Right cardiac atrium (tissue), 5 donors: Measurements from ENCODE around the gene MYL6B. TPM values are rescaled to one million over a fixed set of nuclear protein-coding genes. Genes with fewer than 3 reads are reported as not detected.
"Not testable (repeated sequence)": the region's sequence is repeated elsewhere in the genome, so short reads cannot be mapped to it uniquely, and the experiment has no call there.

Experiments
- ATAC-seq, 2 donors: fragments of 200-7000 bp; cut with Tn5 transposase; one replicate each; pipeline versions ENCODE4 v1.8.0 to v1.9.1; 2020; ENCODE audit warnings: moderate library complexity in 2 of 2, mild to moderate bottlenecking in 1 of 2
- DNase-seq, 3 donors: peaks; one replicate each; pipeline ENCODE4 v3.0.0-alpha.2; 2020
- H3K27ac ChIP-seq: one replicate; pipeline ENCODE4 v1.5.1; 2013; ENCODE audit warnings: mild to moderate bottlenecking, low read length, control low read depth, moderate library complexity
- H3K27me3 ChIP-seq: one replicate; pipeline ENCODE4 v1.6.1; 2013; ENCODE audit not compliant: control insufficient read depth, insufficient read depth
- H3K4me1 ChIP-seq: one replicate; pipeline ENCODE4 v1.6.1; 2013; ENCODE audit warnings: low read length; ENCODE audit not compliant: control insufficient read depth, insufficient read depth
- H3K4me3 ChIP-seq: one replicate; pipeline ENCODE4 v1.5.1; 2013; ENCODE audit warnings: low read length, control low read depth
- H3K9me3 ChIP-seq: one replicate; pipeline ENCODE4 v1.6.1; 2013; ENCODE audit warnings: low read length; ENCODE audit not compliant: control insufficient read depth
- WGBS: extraction: QIAGEN DNeasy Blood & Tissue Kit; methylation state at CpG from one replicate; pipeline ENCODE4 v1.1.7; 2013; 5-methylcytosine and 5-hydroxymethylcytosine counted together
- intact Hi-C, 4 donors: fragments of 100-400 bp; cut with DNase I; formaldehyde crosslinking; loops; one replicate each; pipeline versions ENCODE4 v1.11.0 to v1.14.0; 2022 to 2023
- polyA plus RNA-seq: library from polyadenylated mRNA; stranded (reverse); fragments of 200-250 nt; gene quantifications from one replicate; pipeline ENCODE4 v1.2.3, GENCODE V29; 2013
- total RNA-seq, 4 donors: library from RNA; stranded (reverse); fragmentation: NEBNext Ultra II Directional; extraction: Animal tissue kit (Norgen Biotek cat#: 25700); gene quantifications; one replicate each; pipeline ENCODE4 v1.2.1, GENCODE V29; 2021
- donor health status: healthy with polysubstance abuse.
- donor health status: DM: no; HTN: yes; CAD: no.
- donor health status: DM: no; HTN: no; CAD: no.
- donor health status: DM: no; HTN: yes; CAD: no; lungs with severe emphysema.
- donor health status: DM: yes; HTN: yes; CAD: no.

MYL6B gene
- total and polyA plus RNA-seq, 5 donors, result 48.4 to 74.6 (median 61.8) TPM

DNA sequence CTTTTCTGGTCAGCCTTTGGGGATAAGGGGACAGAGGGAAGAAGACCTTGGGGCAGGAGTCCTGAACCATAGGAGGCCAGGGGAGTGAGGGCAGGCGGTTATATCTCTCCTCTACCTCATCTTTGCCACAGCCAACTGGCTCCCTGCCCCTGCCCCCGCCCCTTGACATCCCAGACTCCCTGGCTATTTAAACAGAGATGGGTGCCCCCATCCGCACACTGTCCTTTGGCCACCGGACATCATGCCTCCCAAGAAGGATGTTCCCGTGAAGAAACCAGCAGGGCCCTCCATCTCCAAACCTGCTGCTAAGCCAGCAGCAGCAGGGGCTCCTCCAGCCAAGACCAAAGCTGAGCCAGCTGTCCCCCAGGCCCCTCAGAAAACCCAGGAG is 1.3 kb downstream of the MYL6B start:
- no peak overlapping the region for H3K27ac ChIP-seq
- no peak overlapping the region for H3K4me3 ChIP-seq
- H3K4me1 ChIP-seq, result peaks cover 5% of the 10 kb centered on the region
- 72% methylated on average over 5 of the region's 5 CpGs for whole genome bisulfite sequencing
- no peaks in the 10 kb centered on the region for H3K9me3 ChIP-seq
- no peaks in the 10 kb centered on the region for H3K27me3 ChIP-seq
- intact Hi-C loops, result no loop called here
- ATAC-seq (no peak), DNase-seq (peak in 1 of 3 donors; percentile 64)

DNA sequence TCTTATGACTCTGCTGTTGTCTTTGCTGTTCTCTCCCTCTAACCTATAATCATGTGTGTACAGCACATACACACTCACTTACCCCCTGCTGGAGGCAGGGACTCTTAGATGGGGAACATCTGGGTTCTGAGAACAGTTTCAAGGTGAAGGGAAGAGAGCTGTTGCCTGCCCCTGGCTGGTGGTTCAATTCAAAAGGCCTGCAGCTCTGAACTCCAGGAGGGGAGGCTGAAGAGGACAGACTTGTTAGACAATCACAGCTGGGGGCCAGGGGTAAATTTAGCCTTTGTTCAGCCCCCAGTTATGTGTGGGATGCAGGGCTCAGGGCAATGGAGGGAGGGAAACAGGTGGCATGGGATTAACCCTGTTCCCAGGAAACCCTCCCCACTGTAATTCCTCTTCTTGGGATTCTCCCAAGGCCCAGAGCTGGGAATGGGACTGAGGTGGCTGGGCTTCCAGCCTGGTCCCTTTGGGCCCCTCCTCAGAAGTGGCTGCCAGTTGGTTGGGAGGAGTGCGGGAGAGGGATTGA is 1.9 kb downstream of the MYL6B start:
- Histone ChIP-seq H3K9me3 (no peaks in the 10 kb centered on the region), H3K4me3 (no peak overlapping the region), H3K27me3 (no peaks in the 10 kb centered on the region), H3K4me1 (peaks cover 5% of the 10 kb centered on the region), H3K27ac (no peak overlapping the region)
- WGBS, result 97% methylated on average over 1 of the region's 1 CpG
- intact Hi-C loops, result no loop called here
- ATAC-seq (no peak), DNase-seq (peak in 1 of 3 donors; percentile 10)

- DNase-seq (peak in 1 of 3 donors; percentile 18), ATAC-seq (no peak)
- Histone ChIP-seq H3K4me1 (peaks cover 5% of the 10 kb centered on the region), H3K9me3 (no peaks in the 10 kb centered on the region), H3K4me3 (no peak overlapping the region), H3K27me3 (no peaks in the 10 kb centered on the region), H3K27ac (no peak overlapping the region)
- intact Hi-C loops, result loop anchor here in 1 of 4 donors (5.0 kb wide), 1 partner anchor 38 kb away; the partner anchor contains the start of genes RPL41 and ZC3H10
- WGBS, result 88% methylated on average over 5 of the region's 5 CpGs
These were observed 2.4 kb downstream of the MYL6B start for GRCh38 chr12:56154818-56155217.

DNA sequence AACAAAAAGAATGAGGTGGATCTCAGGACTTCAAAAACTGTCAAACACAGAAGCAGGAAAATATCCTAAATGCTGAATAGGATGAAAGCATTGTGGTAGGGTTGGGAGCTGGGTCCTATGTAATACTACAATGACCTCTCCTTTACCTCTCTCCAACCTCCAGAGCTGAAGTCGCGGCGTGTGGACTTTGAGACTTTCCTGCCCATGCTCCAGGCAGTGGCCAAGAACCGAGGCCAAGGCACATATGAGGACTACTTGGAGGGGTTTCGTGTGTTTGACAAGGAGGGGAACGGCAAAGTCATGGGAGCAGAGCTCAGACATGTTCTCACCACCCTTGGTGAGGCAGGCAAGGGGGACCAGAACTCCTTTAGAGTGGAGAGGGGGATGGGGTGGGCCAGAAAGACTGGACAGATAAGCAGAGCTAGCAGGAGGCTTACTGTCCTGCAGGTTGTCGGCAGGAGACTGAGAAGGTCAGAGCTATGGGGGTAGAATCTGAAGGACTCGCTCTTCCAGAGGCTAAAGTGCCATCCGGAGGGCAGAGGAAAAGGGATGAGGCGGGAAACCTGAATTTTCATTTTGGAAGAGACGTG is 3.0 kb downstream of the MYL6B start:
- H3K4me3 ChIP-seq, result no peak overlapping the region
- 87% methylated on average over 11 of the region's 11 CpGs for WGBS
- no peaks in the 10 kb centered on the region for H3K27me3 ChIP-seq
- DNase-seq (peak in 1 of 3 donors; percentile 25), ATAC-seq (no peak)
- intact Hi-C loops, result loop anchor here in 1 of 4 donors (5.0 kb wide), 1 partner anchor 38 kb away; the partner anchor contains the start of genes RPL41 and ZC3H10
- no peak overlapping the region for H3K27ac ChIP-seq
- peaks cover 5% of the 10 kb centered on the region for H3K4me1 ChIP-seq
- H3K9me3 ChIP-seq, result no peaks in the 10 kb centered on the region

DNA sequence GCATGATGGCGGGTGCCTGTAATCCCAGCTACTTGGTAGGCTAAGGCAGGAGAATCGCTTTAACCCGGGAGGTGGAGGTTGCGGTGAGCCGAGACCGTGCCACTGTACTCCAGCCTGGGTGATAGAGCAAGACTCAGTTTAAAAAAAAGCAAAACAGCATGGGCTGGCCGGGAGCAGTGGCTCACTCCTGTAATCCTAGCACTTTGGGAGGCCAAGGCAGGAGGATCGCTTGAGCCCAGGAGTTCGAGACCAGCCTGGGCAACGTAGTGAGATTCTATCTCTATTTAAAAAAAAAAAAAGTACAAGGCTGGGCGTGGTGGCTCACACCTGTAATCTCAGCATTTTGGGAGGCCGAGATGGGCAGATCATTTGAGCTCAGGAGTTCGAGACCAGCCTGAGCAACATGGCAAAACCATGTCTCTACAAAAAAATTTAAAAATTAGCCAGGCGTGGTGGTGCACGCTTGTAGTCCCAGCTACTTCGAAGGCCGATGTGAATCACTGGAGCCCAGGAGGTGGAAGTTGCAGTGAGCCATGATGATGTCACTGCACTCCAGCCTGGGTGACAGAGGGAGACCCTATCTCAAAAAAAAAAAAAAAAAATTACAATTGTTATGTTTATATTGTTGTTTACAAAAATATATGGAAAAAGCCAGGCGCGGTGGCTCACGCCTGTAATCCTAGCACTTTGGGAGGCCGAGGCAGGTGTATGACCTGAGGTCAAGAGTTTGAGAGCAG is 4.2 kb downstream of the MYL6B start:
- 94% methylated on average over 21 of the region's 21 CpGs for WGBS
- not testable (repeated sequence) for ATAC-seq, H3K27me3 ChIP-seq, H3K4me1 ChIP-seq, H3K9me3 ChIP-seq
- intact Hi-C loops, result loop anchor here in 1 of 4 donors (5.0 kb wide), 1 partner anchor 39 kb away; the partner anchor contains the start of genes RPL41 and ZC3H10
- Histone ChIP-seq H3K27ac (peak overlapping the region; percentile 59), H3K4me3 (peak overlapping the region; percentile 95)
- peak in 1 of 3 donors; percentile 37 for DNase-seq

DNA sequence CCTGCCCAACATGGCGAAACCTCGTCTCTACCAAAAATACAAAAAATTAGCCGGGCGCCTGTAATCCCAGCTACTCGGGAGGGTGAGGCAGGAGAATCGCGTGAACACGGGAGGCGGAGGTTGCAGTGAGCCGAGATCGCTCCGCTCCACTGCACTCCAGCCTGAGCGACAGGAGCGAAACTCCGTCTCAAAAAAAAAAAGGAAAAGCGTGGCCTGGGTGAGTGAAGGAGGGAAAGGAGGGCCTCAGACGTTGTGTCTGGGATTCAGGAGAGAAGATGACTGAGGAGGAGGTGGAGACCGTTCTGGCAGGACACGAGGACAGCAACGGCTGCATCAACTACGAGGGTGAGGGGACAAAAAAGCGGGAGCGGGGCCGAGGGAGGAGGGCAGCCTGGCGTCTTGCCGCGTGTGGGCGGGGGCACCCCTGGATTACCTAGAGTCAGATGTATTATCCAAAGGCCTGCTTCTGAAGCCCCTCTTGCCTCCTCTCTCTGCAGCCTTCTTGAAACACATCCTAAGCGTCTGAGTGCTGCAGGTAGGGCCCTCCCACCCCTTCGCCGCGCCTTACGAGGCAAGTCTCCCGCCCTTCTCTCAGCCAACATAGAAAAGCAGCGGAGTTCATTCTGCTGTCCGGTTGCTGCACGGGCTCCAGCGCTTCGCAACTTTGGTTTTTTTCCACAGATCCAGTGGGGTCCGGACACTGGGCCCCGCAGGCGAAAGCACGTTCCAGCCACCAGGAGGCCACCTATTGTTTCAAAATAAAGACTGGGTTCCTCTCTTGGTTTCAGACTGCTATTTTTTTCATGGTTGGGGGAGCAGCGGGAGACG is 5.0 kb downstream of the MYL6B start:
- 6% methylated on average over 45 of the region's 45 CpGs for WGBS
- Histone ChIP-seq H3K9me3 (no peaks in the 10 kb centered on the region), H3K27ac (peak overlapping the region; percentile 59), H3K27me3 (no peaks in the 10 kb centered on the region), H3K4me1 (peaks cover 7% of the 10 kb centered on the region), H3K4me3 (peak overlapping the region; percentile 95)
- DNase-seq (peak; percentile 80 to 90 (median 87)), ATAC-seq (peak; percentile 47 to 59)
- intact Hi-C loops, result loop anchor here in 1 of 4 donors (2.0 to 5.0 kb wide), 2 partner anchors 29 to 40 kb away; partner anchors contain the start of genes ESYT1, RPL41 and ZC3H10

DNA sequence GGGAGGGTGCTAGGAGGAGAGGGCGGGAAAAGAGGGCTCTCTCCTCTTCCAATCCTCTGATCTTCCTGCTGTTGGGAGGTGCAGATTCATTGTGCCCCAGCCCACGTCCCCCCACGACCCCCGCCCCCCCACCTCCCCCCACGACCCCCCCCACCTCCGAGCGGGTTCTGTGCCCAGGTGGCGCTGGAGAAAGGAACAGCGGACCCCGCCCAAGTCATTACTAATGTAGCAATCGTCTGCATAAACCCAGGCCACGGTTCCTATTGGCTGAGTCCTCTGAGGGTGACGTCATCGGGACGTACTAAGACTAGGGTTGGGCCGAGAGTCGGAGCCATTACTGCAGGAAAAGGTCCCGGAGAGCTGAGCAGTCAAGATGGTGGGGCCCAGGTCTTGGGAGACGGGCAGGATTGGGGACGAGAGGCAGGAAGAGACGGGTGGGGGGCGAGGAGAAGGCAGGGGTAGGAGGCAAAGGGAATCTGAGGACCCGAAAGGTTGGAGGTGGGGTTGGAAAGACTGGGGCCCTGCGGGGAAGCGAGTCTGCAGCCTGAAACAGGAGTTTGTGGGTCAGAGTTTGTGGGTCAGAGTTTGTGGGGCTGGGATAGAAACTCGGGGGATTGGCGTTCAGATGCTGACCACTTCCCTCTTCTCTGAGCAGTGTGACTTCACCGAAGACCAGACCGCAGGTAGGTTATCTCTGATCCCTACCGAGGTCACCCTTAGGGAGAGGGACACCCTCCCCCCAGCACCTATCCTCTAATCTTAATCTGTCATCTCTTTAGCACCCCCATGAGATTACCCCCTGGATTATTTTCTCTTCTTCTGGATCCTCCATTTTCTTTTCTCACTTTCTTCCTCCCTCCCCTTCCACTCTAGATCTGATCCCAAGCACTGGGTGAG is 5.9 kb downstream of the MYL6B start, which contains the start of gene MYL6:
Gene MYL6 (plus strand): TSS at position 331 of the 897 bp plus-strand sequence. CDS start 43 bp downstream, at position 374.
- Histone ChIP-seq H3K27me3 (no peaks in the 10 kb centered on the region), H3K4me1 (peaks cover 4% of the 10 kb centered on the region), H3K9me3 (no peaks in the 10 kb centered on the region), H3K27ac (peak within 1 kb of the TSS; percentile 87), H3K4me3 (peak within 1 kb of the TSS; percentile 95)
- WGBS, result under 1% methylated on average over 30 of the region's 30 CpGs
- intact Hi-C loops, result loop anchor here in 1 of 4 donors (2.0 to 5.0 kb wide), 2 partner anchors 29 to 41 kb away; partner anchors contain the start of genes ESYT1, RPL41 and ZC3H10
- ATAC-seq (peak; percentile 90 to 91), DNase-seq (peak; percentile 95 to 98 (median 96))

GRCh38 chr12:56158926-56159461 is 6.6 kb downstream of the MYL6B start:
- Histone ChIP-seq H3K4me3 (peak overlapping the region; percentile 95), H3K27me3 (no peaks in the 10 kb centered on the region), H3K27ac (peak overlapping the region; percentile 87), H3K4me1 (peaks cover 4% of the 10 kb centered on the region), H3K9me3 (no peaks in the 10 kb centered on the region)
- ATAC-seq (peak; percentile 76 to 78), DNase-seq (peak; percentile 89 to 95 (median 90))
- intact Hi-C loops, result loop anchor here in 1 of 4 donors (2.0 to 5.0 kb wide), 2 partner anchors 30 to 42 kb away; partner anchors contain the start of genes ESYT1, RPL41 and ZC3H10
- under 1% methylated on average over 6 of the region's 6 CpGs for WGBS

- peaks cover 4% of the 10 kb centered on the region for H3K4me1 ChIP-seq
These were observed 7.2 kb downstream of the MYL6B start for GRCh38 chr12:56159482-56160192.

More at GRCh38 chr12:56159482-56160192, 7.2 kb downstream of the MYL6B start:
- Histone ChIP-seq H3K4me3 (peak overlapping the region; percentile 95), H3K9me3 (no peaks in the 10 kb centered on the region), H3K27me3 (no peaks in the 10 kb centered on the region), H3K27ac (peak overlapping the region; percentile 87)
- no peak for ATAC-seq
- DNase-seq, result no peak
- 11% methylated on average over 8 of the region's 8 CpGs for WGBS
- intact Hi-C loops, result loop anchor here in 2 of 4 donors (2.0 to 5.0 kb wide), 3 partner anchors 31 to 42 kb away; partner anchors contain the start of genes ESYT1 (in 1 of the 2), RPL41 (in 1 of the 2) and ZC3H10 (in 1 of the 2)
